OCI-LY1 (cell line): Measurements from ENCODE around the gene SMPDL3A.

Experiments
- CTCF ChIP-seq: fragments of 200-600 bp; sonication (generic), shearing (Covaris generic); IDR thresholded peaks from 2 replicates; pipeline ENCODE4 v1.5.1; 2017; ENCODE audit warnings: mild to moderate bottlenecking, antibody characterized with exemption, low read length, moderate library complexity, mixed read lengths
- EZH2 ChIP-seq: fragments of 200-600 bp; sonication (generic), shearing (Covaris generic); IDR thresholded peaks from 2 replicates; pipeline ENCODE4 v1.8.0; 2017; ENCODE audit warnings: borderline replicate concordance, mixed run types, mild to moderate bottlenecking, antibody characterized with exemption, low read length, moderate library complexity, mixed read lengths

GRCh38 chr6:122749451-122750050, 39.5 kb upstream of the SMPDL3A start:
- TF ChIP-seq CTCF (no peak), EZH2 (no peak)
